ENCODE data around the gene VSTM2B. TPM values are rescaled to one million over a fixed set of nuclear protein-coding genes. Genes with fewer than 3 reads are reported as not detected.

VSTM2B gene
- total RNA-seq, 1 experiment from 2014 or later, result not detected

DNA sequence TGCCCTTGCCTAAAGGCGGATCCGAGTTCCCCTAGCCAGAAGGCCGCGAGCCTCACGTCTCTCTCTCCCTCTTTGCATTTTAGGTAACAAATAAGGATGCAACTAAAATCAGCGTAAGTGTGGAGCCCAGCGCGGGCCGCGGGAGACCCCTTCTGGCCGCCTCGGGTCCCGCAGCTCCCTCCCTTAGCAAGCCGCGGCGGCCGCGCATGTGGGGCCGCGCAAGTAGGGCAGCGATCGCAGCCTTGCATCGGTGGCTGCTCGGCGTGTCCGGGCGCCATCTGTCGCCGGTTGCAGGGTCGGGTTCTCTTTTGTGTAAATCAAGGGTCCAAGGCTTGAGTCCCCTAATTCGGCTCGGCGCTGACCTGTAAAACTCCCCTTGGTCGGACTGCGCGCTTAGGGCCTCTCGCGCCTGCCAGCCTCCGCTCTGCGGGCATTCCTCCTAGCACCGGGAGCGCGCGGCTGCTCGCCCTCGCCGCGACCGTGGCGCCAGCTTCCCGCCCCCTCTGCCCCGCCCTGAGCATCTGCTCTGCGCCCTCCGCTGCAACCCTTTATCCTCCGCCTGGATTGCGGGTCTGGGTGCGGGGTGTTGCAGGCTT lies 2.7 kb downstream of the VSTM2B start:
- DNase-seq (ENCODE audit: low spot score), result peak; percentile 78
- intact Hi-C loops (cut with micrococcal nuclease; ENCODE audit: unreplicated experiment), result no loop called here
- peaks cover 90% of the 10 kb centered on the region for H3K27me3 ChIP-seq (replicated peaks; ENCODE audit: insufficient read depth, low read depth, low read length, poor library complexity)

DNA sequence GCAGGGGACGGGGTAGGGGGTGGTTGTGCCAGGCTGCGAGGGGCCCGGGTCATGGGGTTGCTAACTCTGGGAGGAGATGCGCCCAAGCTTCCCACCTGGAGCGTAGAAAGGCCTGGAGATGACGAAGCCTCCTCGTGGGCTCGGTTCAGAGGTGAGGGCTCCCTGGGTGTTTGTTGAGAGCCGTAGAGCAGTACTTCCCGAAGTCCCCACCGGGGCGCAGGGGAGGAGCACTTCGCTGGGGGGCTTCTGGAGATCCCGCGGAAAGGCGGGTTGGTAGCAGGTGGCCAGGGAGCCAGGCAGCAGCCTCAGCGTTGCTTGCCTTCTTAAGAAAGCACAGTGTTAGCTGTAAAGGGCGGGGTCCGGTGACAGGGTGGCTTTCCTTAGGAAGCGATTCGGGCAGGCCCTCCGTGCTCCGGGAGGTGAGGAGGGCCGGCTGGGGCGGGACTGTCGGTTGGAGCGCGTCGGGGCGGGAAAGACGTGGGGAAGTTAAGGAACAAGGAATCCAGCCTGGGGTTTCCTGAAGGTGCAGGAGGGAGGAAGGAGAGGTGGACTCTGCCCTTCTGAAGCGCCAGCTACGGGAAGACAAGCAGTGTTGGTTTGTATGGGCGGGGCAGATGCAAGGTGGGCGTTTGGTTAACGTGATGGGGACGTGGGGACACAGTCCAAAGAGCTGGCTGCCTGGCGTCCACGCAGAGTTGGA lies 3.3 kb downstream of the VSTM2B start:
- Histone ChIP-seq H3K36me3 (ENCODE audit: insufficient read depth, low read length, poor library complexity, severe bottlenecking) (no peaks in the 10 kb centered on the region), H3K4me3 (ENCODE audit: low read depth, low read length, poor library complexity, severe bottlenecking) (peak overlapping the region; percentile 15), H3K9me3 (ENCODE audit: low read depth, low read length, poor library complexity, severe bottlenecking) (no peaks in the 10 kb centered on the region), H3K27ac (ENCODE audit: low read depth, low read length, poor library complexity, severe bottlenecking) (no peak overlapping the region), H3K4me1 (ENCODE audit: insufficient read depth, low read length, poor library complexity, severe bottlenecking) (no peaks in the 10 kb centered on the region), H3K27me3 (replicated peaks; ENCODE audit: insufficient read depth, low read depth, low read length, poor library complexity) (peaks cover 84% of the 10 kb centered on the region)
- intact Hi-C loops (cut with micrococcal nuclease; ENCODE audit: unreplicated experiment), result no loop called here
- POLR2A ChIA-PET (ENCODE audit: low non-redundant PET), result no interaction called here
- no TSS peak for BruUV-seq (replicated peaks)
- TF ChIP-seq, protein P1, sequence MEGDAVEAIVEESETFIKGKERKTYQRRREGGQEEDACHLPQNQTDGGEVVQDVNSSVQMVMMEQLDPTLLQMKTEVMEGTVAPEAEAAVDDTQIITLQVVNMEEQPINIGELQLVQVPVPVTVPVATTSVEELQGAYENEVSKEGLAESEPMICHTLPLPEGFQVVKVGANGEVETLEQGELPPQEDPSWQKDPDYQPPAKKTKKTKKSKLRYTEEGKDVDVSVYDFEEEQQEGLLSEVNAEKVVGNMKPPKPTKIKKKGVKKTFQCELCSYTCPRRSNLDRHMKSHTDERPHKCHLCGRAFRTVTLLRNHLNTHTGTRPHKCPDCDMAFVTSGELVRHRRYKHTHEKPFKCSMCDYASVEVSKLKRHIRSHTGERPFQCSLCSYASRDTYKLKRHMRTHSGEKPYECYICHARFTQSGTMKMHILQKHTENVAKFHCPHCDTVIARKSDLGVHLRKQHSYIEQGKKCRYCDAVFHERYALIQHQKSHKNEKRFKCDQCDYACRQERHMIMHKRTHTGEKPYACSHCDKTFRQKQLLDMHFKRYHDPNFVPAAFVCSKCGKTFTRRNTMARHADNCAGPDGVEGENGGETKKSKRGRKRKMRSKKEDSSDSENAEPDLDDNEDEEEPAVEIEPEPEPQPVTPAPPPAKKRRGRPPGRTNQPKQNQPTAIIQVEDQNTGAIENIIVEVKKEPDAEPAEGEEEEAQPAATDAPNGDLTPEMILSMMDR (conservative IDR thresholded peaks at IDR 0.05; ENCODE audit: low read depth, low read length), result no peak
- TF ChIP-seq EZH2 (IDR thresholded peaks at IDR 0.05; ENCODE audit: borderline replicate concordance, low read depth, low read length, poor library complexity, severe bottlenecking), result no peak
- no peak for DNase-seq (ENCODE audit: low spot score)
- CTCF ChIA-PET, result interaction anchor here (1.0 kb wide), 1 partner anchor 201 kb away, joined by 3 read pairs; no protein-coding TSS in a partner anchor

More for the DNA sequence above, 2.7 kb downstream of the VSTM2B start:
- ChIA-PET POLR2A (ENCODE audit: low non-redundant PET) (no interaction called here), CTCF (interaction anchor here (0.9 to 1.0 kb wide), 2 partner anchors 202 to 265 kb away, joined by 3 read pairs; no protein-coding TSS in a partner anchor)
- Histone ChIP-seq H3K27ac (ENCODE audit: low read depth, low read length, poor library complexity, severe bottlenecking) (no peak overlapping the region), H3K4me1 (ENCODE audit: insufficient read depth, low read length, poor library complexity, severe bottlenecking) (no peaks in the 10 kb centered on the region), H3K9me3 (ENCODE audit: low read depth, low read length, poor library complexity, severe bottlenecking) (no peaks in the 10 kb centered on the region), H3K36me3 (ENCODE audit: insufficient read depth, low read length, poor library complexity, severe bottlenecking) (no peaks in the 10 kb centered on the region), H3K4me3 (ENCODE audit: low read depth, low read length, poor library complexity, severe bottlenecking) (peak overlapping the region; percentile 15)
- TF ChIP-seq, protein P1 (conservative IDR thresholded peaks at IDR 0.05; ENCODE audit: low read depth, low read length), result peak; percentile 85
- peak; percentile 63 for TF ChIP-seq EZH2 (IDR thresholded peaks at IDR 0.05; ENCODE audit: borderline replicate concordance, low read depth, low read length, poor library complexity, severe bottlenecking)
- BruUV-seq (replicated peaks), result no TSS peak

DNA sequence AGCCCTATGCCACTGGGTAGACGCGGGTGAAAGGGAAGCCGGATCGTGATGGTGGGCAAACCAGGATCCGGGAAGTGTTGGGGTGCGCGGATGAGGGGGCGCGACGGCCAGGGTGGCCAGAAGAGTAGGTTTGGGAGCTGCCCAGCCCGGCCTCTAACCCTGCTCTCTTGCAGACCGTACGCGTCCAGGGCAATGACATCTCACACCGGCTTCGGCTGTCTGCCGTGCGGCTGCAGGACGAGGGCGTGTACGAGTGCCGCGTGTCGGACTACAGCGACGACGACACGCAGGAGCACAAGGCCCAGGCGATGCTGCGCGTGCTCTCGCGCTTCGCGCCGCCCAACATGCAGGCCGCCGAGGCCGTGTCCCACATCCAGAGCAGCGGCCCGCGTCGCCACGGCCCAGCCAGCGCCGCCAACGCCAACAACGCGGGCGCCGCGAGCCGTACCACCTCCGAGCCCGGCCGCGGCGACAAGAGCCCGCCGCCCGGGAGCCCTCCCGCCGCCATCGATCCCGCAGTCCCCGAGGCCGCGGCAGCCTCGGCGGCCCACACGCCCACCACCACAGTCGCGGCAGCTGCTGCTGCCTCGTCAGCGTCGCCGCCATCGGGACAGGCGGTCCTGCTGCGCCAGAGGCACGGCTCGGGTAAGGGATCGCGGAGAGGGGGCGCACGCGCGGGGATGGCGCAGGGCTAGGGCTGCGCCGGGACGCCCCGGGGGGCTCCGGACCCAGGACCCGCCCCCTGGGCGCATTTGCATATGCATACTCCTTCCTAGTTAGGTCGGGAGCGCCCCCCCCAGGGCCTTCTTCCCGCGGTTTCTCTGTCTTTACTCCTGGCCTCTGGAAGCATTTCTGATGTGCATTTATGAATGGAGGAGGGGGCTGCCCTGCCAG lies 4.1 kb downstream of the VSTM2B start:
- H3K27me3 ChIP-seq (replicated peaks; ENCODE audit: insufficient read depth, low read depth, low read length, poor library complexity), result peaks cover 76% of the 10 kb centered on the region
- H3K9me3 ChIP-seq (ENCODE audit: low read depth, low read length, poor library complexity, severe bottlenecking), result no peaks in the 10 kb centered on the region
- no TSS peak for BruUV-seq (replicated peaks)
- DNase-seq (ENCODE audit: low spot score), result no peak
- H3K36me3 ChIP-seq (ENCODE audit: insufficient read depth, low read length, poor library complexity, severe bottlenecking), result no peaks in the 10 kb centered on the region
- intact Hi-C loops (cut with micrococcal nuclease; ENCODE audit: unreplicated experiment), result no loop called here
- no peak overlapping the region for H3K4me3 ChIP-seq (ENCODE audit: low read depth, low read length, poor library complexity, severe bottlenecking)
- H3K27ac ChIP-seq (ENCODE audit: low read depth, low read length, poor library complexity, severe bottlenecking), result no peak overlapping the region
- TF ChIP-seq EZH2 (IDR thresholded peaks at IDR 0.05; ENCODE audit: borderline replicate concordance, low read depth, low read length, poor library complexity, severe bottlenecking), result no peak
- TF ChIP-seq, protein P1 (conservative IDR thresholded peaks at IDR 0.05; ENCODE audit: low read depth, low read length), result no peak
- ChIA-PET CTCF (no interaction called here), POLR2A (ENCODE audit: low non-redundant PET) (no interaction called here)
- no peaks in the 10 kb centered on the region for H3K4me1 ChIP-seq (ENCODE audit: insufficient read depth, low read length, poor library complexity, severe bottlenecking)
